ENCODE measurements around the gene STYXL2.

DNA sequence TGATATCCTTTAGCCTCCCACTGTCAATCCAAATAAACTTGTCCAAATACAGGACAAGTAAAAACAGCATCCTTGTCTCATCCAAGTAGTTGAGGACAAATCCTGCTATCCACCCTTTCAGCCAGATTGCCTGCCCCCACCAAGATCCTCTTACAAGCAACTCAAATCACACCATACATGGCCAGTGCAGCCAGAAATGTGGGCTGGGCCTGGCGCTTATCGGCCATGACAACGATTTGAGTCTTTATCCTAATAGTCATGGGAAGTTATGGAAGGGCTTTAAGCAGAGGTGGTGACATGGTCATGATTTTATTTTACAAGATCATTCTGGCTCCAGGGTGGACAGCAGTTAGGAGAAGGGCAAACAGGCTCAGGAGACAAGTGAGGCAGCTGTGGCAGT lies 10.0 kb upstream of the STYXL2 start:
- TF ChIP-seq POLR2A (IDR thresholded peaks at IDR 0.05) = no peak
- TF ChIP-seq CTCF (IDR thresholded peaks at IDR 0.05) = no peak

Measured in right lobe of liver (tissue), 4 donors.